22Rv1 (cell line): ENCODE measurements around the gene TMEM222.
"Not testable (repeated sequence)": the region's sequence is repeated elsewhere in the genome, so short reads cannot be mapped to it uniquely, and the experiment has no call there.

Source experiments
- H3K27ac ChIP-seq: fragments of 450-650 bp; 2 replicates; pipeline ENCODE4 v1.5.1; 2017
- ZFX ChIP-seq: fragments of 450-650 bp; IDR thresholded peaks from 2 replicates; pipeline ENCODE4 v1.6.1; 2017; ENCODE audit warnings: antibody characterized with exemption, borderline replicate concordance
- TF ChIP-seq, protein P1 (sequence below): fragments of 450-650 bp; IDR thresholded peaks from 2 replicates; pipeline ENCODE4 v1.5.1; 2017; ENCODE audit warnings: mild to moderate bottlenecking

The TMEM222 gene

DNA sequence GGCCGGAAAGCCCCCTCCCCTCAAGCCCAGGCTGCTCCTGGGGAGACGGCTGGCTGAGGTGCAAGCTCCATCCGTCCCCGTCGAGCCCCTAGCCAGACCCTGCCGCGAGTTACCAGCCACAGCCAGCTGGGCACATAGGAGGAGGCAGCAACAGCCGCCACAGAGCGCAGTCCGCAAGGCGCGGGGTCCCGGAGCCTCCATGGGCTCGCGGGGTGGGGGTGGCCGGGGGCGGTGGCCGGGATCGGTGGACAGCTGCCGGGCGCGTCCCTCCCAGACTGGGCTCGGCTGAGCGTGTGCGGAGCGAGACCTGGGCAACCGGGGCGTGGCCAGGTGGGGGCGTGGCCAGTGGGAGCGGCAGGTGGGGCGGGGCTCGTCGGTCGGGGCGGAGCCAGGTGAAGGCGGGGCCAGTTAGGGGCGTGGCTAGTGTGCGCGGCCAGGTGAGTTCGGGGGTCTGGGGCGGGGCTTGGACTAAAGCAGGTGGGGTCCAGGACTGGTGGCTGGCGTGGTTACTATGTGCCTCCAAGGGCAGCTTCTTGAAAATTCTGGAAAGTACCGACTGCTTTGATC is 61.2 kb downstream of the TMEM222 start, which contains the start of gene CD164L2:
CD164L2 (minus strand) TSS at position 295 of the 567 bp plus-strand sequence; CDS start at position 201, 94 bp downstream.
- TF ChIP-seq, protein P1, sequence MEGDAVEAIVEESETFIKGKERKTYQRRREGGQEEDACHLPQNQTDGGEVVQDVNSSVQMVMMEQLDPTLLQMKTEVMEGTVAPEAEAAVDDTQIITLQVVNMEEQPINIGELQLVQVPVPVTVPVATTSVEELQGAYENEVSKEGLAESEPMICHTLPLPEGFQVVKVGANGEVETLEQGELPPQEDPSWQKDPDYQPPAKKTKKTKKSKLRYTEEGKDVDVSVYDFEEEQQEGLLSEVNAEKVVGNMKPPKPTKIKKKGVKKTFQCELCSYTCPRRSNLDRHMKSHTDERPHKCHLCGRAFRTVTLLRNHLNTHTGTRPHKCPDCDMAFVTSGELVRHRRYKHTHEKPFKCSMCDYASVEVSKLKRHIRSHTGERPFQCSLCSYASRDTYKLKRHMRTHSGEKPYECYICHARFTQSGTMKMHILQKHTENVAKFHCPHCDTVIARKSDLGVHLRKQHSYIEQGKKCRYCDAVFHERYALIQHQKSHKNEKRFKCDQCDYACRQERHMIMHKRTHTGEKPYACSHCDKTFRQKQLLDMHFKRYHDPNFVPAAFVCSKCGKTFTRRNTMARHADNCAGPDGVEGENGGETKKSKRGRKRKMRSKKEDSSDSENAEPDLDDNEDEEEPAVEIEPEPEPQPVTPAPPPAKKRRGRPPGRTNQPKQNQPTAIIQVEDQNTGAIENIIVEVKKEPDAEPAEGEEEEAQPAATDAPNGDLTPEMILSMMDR: no peak
- TF ChIP-seq ZFX: no peak
- no peak within 1 kb of the TSS for H3K27ac ChIP-seq

DNA sequence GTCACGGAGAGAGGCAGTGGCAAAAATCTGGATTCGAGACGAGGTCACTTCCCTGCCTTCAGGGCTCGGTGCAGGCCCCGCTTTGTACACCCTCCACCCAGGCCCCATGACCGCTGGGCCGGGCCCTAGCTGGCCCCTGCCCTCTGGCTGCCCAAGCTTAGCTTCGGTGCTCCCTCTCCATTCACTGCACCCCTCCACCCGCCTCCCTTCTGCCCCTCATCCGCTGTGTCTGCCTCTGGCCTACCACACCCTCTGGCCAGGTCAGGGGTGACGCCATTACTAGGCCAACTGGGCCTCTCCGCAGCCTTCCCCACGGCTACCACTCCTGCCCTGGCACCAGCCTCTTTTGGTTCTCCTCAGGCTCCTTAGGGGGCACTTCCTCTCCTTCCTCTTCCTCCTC is 61.7 kb downstream of the TMEM222 start:
- no peak for TF ChIP-seq ZFX
- TF ChIP-seq, protein P1: no peak
- no peak overlapping the region for H3K27ac ChIP-seq

DNA sequence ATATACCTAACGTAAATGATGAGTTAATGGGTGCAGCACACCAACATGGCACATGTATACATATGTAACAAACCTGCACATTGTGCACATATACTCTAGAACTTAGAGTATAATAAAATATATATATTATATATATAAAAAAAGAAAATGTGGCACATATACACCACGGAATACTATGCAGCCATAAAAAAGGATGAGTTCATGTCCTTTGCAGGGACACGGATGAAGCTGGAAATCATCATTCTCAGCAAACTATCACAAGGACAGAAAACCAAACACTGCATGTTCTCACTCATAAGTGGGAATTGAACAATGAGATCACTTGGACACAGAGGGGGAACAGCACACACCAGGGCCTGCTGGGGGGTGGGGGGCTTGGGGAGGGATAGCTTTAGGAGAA is 62.8 kb downstream of the TMEM222 start:
- H3K27ac ChIP-seq: not testable (repeated sequence)
